Stimulated activated naive CD4-positive, alpha-beta T cell (primary cell): Measurements from ENCODE around the gene AMD1.
"Not testable (repeated sequence)": the region's sequence is repeated elsewhere in the genome, so short reads cannot be mapped to it uniquely, and the experiment has no call there.

Source experiments
- DNase-seq, 6 experiments: peaks; one replicate each; lab custom pipeline; 2025; lab: John Stamatoyannopoulos, UW

The AMD1 gene

DNA sequence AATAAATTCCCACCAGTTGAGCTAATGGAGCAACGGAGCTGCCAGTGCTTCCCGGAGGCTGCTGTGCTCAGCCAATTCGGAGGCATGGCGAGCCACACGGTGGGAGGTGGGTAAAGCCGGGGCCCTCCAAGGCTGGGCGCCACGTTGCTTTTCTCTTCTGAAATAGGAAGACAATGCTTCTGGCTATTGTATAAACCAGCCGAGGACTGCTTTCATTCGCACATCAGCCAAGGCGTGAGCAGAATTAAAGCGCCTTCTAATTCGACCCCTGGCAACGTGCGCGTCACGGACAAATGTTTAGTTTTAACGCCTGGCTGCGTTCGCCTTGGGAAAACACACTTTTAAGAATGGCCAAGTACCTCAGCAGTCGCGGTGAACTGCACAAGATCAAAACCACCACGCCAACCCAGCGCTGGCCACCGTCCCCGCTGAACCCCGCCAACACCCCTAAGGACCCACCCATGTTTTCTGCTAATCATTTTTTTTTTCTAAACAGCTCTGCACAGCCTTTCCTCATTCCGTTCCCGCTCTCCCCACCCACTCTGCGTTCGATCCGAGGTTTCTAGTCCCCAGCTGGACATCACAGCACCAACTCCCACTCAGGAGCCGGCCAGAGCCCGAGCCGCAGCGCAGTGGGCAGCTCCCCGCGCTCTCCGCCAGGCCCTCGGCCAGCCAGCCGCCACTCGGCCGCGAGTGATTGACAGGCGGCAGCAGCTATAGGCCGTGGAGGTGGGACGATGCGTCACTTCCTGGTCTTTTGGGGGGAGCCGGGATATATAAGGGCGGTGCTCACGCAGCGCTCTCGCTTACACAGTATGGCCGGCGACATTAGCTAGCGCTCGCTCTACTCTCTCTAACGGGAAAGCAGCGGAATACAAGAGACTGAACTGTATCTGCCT, at the start of gene AMD1:
Gene AMD1, plus strand, starts transcription at position 805 of the 899 bp plus-strand sequence. CDS start 321 bp downstream, outside the sequence.
- DNase-seq, result peak; percentile 85 to 97 (median 94)

GRCh38 chr6:110826236-110827129, 48.1 kb upstream of the AMD1 start:
- no peak for DNase-seq

DNA sequence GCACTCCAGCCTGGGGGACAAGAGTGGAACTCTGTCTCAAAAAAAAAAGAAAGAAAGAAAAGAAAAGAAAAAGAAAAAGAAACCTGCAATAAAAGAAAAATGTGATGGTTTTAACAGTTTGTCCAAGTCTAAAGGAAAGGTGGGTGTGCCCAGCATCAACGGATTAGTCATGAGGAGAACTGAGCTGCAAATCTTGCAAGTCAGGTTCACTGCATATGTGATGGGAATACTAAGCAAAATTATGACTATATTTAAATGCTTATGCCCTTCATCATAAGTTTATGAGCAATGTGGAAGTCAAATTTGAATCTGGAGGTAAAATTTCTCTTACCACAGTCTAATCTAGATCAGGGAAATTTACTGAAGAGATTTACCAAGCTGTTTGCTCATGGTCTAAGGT, 46.2 kb upstream of the AMD1 start:
- DNase-seq, result no peak

DNA sequence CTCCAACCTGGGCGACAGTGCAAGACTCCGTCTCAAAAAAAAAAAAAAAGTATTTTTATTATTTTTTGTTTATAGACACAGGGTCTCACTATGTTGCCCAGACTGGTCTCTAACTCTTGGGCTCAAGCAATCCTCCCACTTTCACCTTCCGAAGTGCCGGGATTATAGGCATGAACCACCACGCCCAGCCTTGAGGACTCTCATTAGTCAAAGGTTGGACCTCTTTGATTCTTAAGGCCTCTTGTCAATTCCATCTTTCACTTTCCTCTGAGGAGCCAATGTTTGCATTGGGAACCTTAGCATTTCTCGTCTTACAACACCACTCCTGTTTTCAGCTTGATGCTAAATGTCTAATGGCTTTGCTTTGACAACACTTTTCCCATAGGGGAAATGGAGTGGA, 43.2 kb upstream of the AMD1 start:
- no peak for DNase-seq

GRCh38 chr6:110833831-110834230, 40.8 kb upstream of the AMD1 start:
- no peak for DNase-seq

DNA sequence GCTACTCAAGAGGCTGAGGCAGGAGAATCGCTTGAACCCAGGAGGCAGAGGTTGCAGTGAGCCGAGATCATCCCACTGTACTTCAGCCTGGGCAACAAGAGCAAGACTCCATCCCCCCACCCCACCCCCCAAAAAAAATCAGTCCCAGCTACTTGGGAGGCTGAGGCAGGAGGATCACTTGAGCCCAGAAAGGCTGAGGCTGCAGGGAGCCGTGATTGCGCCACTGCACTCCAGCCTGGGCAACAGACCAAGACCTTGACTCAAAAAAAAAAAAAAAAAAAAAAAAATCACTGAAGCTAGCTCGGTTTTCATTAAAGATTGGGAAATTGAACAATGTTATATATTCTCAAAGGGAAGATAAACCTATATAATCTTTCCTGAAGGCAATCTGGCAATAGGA, 38.8 kb upstream of the AMD1 start:
- DNase-seq, result not testable (repeated sequence)

DNA sequence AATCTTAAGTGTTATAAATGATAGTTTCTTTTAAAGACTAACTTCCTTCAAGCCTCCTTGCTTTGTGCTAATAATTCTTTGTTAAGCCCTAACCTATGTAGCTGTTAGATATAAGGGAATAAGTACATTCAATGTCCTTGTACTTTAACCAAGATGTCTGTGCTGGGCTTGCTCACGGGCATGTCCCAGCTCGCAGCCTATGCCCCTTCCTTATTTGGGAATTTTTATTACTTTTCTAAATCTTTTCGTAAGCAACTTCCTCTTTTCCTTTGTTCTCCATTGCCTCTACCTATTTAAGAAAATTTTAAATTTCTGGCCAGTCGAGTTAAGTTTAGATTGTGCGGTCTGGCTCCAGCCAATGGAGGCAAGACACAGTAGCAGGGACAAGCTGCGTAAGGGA, 33.3 kb upstream of the AMD1 start:
- DNase-seq, result no peak

- no peak for DNase-seq
Measured at GRCh38 chr6:110849781-110850180, 24.8 kb upstream of the AMD1 start.

- DNase-seq, result no peak
Measured at GRCh38 chr6:110852773-110853172, 21.8 kb upstream of the AMD1 start.

DNA sequence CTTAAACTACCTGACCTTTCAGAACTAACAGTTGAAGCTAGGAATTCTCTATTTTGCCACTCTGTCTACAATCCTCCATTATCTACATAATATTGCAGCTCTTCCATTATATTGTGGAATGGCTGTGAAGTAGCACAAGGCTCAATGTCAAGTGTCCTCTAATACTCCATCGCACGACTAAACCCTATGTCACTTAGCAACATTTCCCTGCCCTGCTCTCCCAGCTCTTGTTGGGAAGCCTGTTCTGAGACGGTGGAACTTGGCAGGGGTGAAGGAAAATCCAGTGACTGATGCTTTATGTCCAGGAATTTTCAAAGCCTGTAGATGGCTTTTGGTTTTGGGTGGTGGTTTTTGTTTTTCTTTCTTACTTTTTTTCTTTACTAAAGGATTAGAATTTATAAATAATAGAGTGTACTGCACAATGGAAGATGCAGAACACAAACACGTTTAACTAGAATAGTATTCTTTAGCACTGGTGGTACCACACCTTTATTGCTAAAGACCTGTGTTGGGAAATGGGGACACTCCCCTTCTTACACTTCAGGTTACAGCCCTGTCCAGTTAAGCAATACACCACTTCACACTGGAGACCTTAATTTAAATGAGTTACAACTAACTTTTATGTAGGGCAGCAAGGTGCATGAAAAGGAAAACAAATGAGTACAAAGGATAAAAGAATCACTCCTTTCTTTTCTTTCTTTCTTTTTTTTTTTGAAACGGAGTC, 20.7 kb upstream of the AMD1 start:
- DNase-seq, result no peak

- no peak for DNase-seq
Measured at GRCh38 chr6:110856296-110856695, 18.3 kb upstream of the AMD1 start.

GRCh38 chr6:110858016-110858415, 16.6 kb upstream of the AMD1 start:
- no peak for DNase-seq

GRCh38 chr6:110858562-110859214, 15.9 kb upstream of the AMD1 start:
- no peak for DNase-seq

GRCh38 chr6:110859335-110859792, 15.2 kb upstream of the AMD1 start:
- DNase-seq, result no peak

DNA sequence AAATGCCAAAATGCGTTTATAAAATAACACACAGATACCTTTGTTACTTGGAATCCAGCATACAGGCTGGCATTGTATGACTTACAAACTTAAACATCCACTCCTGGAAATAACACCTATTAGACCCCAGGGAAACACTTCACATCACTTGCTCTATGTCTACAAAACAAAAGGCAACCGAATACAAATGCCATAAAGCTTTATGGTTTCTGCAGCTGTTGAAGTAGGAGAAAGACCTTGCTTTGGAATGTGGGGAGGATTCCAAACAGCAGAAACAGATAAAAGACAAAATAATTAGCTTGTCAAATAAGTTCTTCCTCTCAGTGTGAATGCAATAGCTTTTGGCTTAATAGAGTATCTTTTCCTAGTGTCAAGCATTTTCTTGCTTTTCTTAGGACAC, 9.8 kb upstream of the AMD1 start:
- no peak for DNase-seq

DNA sequence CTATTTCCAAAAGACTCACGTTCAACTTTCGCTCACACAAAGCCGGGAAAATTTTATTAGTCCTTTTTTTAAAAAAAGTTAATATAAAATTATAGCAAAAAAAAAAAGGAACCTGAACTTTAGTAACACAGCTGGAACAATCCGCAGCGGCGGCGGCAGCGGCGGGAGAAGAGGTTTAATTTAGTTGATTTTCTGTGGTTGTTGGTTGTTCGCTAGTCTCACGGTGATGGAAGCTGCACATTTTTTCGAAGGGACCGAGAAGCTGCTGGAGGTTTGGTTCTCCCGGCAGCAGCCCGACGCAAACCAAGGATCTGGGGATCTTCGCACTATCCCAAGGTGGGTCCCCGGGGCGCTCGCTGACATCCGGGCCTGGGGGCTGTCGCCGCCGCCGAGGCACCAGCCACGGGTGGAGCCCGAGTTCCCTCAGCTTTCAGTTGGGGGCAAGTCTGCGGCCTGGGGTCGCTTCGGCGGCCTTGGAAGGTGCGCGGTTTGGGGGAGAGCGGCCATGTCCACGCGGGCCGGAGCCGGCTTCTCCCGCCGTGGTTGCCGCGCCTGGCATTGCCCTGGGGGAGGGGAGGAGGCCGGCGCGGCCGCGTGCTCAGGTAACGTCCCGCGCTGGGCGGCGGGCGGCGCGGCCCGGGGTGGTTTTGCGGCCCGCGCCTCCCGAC, 429 bp downstream of the AMD1 start:
- DNase-seq, result peak in 2 of 6 experiments; percentile 58 to 63

- DNase-seq, result peak; percentile 63 to 84 (median 68)
Measured at GRCh38 chr6:110875548-110876169, 1.1 kb downstream of the AMD1 start.

DNA sequence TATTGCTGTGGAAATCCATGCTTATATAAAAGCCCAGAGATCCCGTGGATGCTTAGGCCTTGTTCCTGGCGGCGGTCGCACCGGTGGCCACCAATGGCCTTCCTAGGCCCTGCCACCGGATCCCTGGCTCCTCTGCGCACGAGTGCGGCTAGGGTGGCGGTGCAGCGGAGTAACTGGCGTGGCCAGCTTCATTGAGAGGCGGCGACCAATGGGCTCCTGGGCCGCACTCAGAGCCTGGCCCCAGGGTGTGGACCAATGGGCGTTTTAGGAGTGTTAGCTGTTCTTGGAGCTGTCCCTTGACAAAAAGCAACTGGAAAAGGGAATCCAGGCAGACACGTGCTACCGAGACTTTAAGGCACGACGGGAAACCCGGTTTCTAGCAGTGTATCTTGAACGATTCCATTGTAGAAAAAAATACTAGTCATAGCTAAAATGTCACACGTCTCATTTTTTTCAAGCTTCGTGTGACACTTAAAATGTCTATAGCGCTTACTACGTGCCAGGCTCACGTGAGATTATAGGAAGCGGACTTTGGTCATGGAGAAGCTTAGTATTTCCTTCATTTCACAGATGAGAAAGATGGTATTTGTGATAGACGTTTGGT, 1.7 kb downstream of the AMD1 start:
- peak; percentile 18 to 64 (median 51) for DNase-seq

DNA sequence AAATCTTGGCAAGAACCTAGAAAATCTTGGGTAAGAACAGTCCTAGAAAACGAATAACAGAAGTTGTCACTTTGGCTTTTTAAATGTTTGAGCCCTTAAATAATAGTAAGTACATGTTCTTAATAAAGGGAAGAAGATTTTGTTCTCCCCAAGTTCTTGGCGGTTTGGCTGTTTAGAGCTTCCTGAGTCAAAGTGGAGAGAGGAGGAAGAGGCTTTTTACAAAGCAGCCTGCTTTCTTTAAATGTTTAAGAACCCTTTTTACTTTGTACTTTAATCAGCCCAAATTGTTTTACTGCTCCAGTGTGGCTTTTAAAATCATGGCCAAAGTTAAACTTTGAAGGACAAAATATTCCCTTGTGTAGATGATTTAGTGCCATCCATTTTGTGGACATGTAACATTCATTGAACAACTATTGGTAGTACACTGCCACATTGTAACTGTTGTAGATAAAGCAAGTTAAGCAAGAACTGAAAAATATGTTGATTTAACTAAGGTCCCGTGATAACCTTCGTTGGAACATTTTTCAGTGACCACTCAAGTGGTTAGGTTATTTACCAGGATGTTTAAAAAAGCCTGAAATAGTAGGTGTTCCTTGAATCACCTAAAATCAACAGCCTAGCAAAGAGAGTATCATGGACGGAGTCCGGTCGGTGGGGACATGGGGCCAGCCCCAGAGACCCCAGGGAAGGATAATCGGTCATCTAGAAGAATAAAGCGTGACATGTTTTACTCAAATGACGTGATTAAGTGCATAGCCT, 2.4 kb downstream of the AMD1 start:
- DNase-seq, result peak in 1 of 6 experiments; percentile 33
